Gastrocnemius medialis (tissue), 4 donors: Measurements from ENCODE around the gene BCAP31.
"Not testable (repeated sequence)": the region's sequence is repeated elsewhere in the genome, so short reads cannot be mapped to it uniquely, and the experiment has no call there.

ENCODE experiments used
- CTCF ChIP-seq, 5 experiments: fragments of 450-650 bp in 3 of 5; fragments of 200-600 bp in 2 of 5; sonication (generic) in 2 of 5; IDR thresholded peaks in 4 of 5; conservative IDR thresholded peaks in 1 of 5; 1 replicate in 4 of 5; 2 replicates in 1 of 5; pipeline ENCODE4 v1.5.1; 2016 to 2019; ENCODE audit warnings: antibody characterized with exemption in 5 of 5, mild to moderate bottlenecking in 3 of 5, moderate library complexity in 3 of 5
- POLR2A ChIP-seq, 2 donors: fragments of 450-650 bp; IDR thresholded peaks; one replicate each; pipeline ENCODE4 v1.6.1; 2017; ENCODE audit warnings: antibody characterized with exemption in 2 of 2, mild to moderate bottlenecking in 2 of 2, moderate library complexity in 2 of 2

- TF ChIP-seq CTCF (IDR thresholded peaks at IDR 0.05 in 4 of 5, conservative IDR thresholded peaks at IDR 0.05 in 1 of 5); POLR2A (IDR thresholded peaks at IDR 0.05): not testable (repeated sequence)
These were observed 29.9 kb downstream of the BCAP31 start for GRCh38 chrX:153694256-153694655.
